Esophagus squamous epithelium (tissue), 4 donors: Measurements from ENCODE around the gene HECW1. TPM values are rescaled to one million over a fixed set of nuclear protein-coding genes. Genes with fewer than 3 reads are reported as not detected.

Experiments
- small RNA-seq, 4 donors: library from RNA; depleted of rRNA; stranded (forward); fragments of <200 nt; gene quantifications; one replicate each; pipeline ENCODE3, GENCODE V24; 2016
- total RNA-seq, 4 donors: library from RNA; depleted of rRNA; stranded (reverse); fragments of >200 nt; gene quantifications; one replicate each; pipeline ENCODE4 v1.1.0, GENCODE V29; 2016

Gene HECW1
- total RNA-seq, 4 donors from 2014 or later = 0.18 to 0.57 (median 0.19) TPM; not detected in 1

Small RNAs within 50 kb of the gene (small RNA-seq; reads per million reads assigned to genes)
- gene MIR3943 = 0 reads per million in 4 donors
- gene RF00019 = 0 reads per million in 4 donors
- gene RNU6-575P = 0 reads per million in 4 donors
- 0 reads per million in 4 donors for gene RNU7-35P

Other genes with a start within 250 kb of the HECW1 start
- 1 to 10 TPM; 4.8 to 8.9 (median 7.0) TPM for gene C7orf25, start 200.6 kb upstream of the HECW1 start, total RNA-seq
- 100 to 1,000 TPM in 1 of 4 donors, 10 to 100 TPM in 3; 33.1 to 123 (median 81.4) TPM for gene PSMA2, start 180.5 kb upstream of the HECW1 start, total RNA-seq
- 10 to 100 TPM; 48.9 to 61.4 (median 55.8) TPM for gene MRPL32, start 180.3 kb upstream of the HECW1 start, total RNA-seq